Measurements from ENCODE around the gene TTC3.

The TTC3 gene

GRCh38 chr21:37172646-37173045, 99.6 kb downstream of the TTC3 start:
- Mint-ChIP-seq H3K27me3 (no peaks in the 10 kb centered on the region), H3K36me3 (peaks cover 25% of the 10 kb centered on the region), H3K9me3 (ENCODE audit: low read depth) (no peaks in the 10 kb centered on the region), H3K4me3 (no peak overlapping the region), H3K4me1 (ENCODE audit: low read depth) (no peaks in the 10 kb centered on the region), H3K27ac (no peak overlapping the region)

- Mint-ChIP-seq H3K9me3 (ENCODE audit: low read depth) (peaks cover 5% of the 10 kb centered on the region), H3K4me3 (no peak overlapping the region), H3K4me1 (ENCODE audit: low read depth) (no peaks in the 10 kb centered on the region), H3K27me3 (no peaks in the 10 kb centered on the region), H3K36me3 (peaks cover 38% of the 10 kb centered on the region), H3K27ac (no peak overlapping the region)
Measured at GRCh38 chr21:37176716-37177115, 103.7 kb downstream of the TTC3 start.

- peaks cover 31% of the 10 kb centered on the region for H3K36me3 Mint-ChIP-seq
- no peaks in the 10 kb centered on the region for H3K4me1 Mint-ChIP-seq (ENCODE audit: low read depth)
- H3K4me3 Mint-ChIP-seq = no peak overlapping the region
- peaks cover 5% of the 10 kb centered on the region for H3K9me3 Mint-ChIP-seq (ENCODE audit: low read depth)
- H3K27ac Mint-ChIP-seq = no peak overlapping the region
- no peaks in the 10 kb centered on the region for H3K27me3 Mint-ChIP-seq
Measured at GRCh38 chr21:37181059-37181458, 108.0 kb downstream of the TTC3 start.

GRCh38 chr21:37182222-37182621, 109.2 kb downstream of the TTC3 start:
- H3K27ac Mint-ChIP-seq = no peak overlapping the region
- peaks cover 28% of the 10 kb centered on the region for H3K36me3 Mint-ChIP-seq
- no peaks in the 10 kb centered on the region for H3K4me1 Mint-ChIP-seq (ENCODE audit: low read depth)
- no peaks in the 10 kb centered on the region for H3K27me3 Mint-ChIP-seq
- peaks cover 5% of the 10 kb centered on the region for H3K9me3 Mint-ChIP-seq (ENCODE audit: low read depth)
- H3K4me3 Mint-ChIP-seq = no peak overlapping the region

- Mint-ChIP-seq H3K4me1 (ENCODE audit: low read depth) (no peaks in the 10 kb centered on the region), H3K27me3 (no peaks in the 10 kb centered on the region), H3K9me3 (ENCODE audit: low read depth) (peaks cover 5% of the 10 kb centered on the region), H3K27ac (no peak overlapping the region), H3K36me3 (peaks cover 21% of the 10 kb centered on the region), H3K4me3 (no peak overlapping the region)
Measured at GRCh38 chr21:37183749-37184148, 110.7 kb downstream of the TTC3 start.

GRCh38 chr21:37184784-37185593, 111.9 kb downstream of the TTC3 start:
- H3K4me3 Mint-ChIP-seq = no peak overlapping the region
- H3K27me3 Mint-ChIP-seq = no peaks in the 10 kb centered on the region
- H3K27ac Mint-ChIP-seq = no peak overlapping the region
- H3K36me3 Mint-ChIP-seq = peaks cover 15% of the 10 kb centered on the region
- peaks cover 2% of the 10 kb centered on the region for H3K9me3 Mint-ChIP-seq (ENCODE audit: low read depth)
- no peaks in the 10 kb centered on the region for H3K4me1 Mint-ChIP-seq (ENCODE audit: low read depth)

GRCh38 chr21:37186983-37187382, 113.9 kb downstream of the TTC3 start:
- H3K36me3 Mint-ChIP-seq = peaks cover 19% of the 10 kb centered on the region
- peak overlapping the region; percentile 46 for H3K27ac Mint-ChIP-seq
- H3K4me3 Mint-ChIP-seq = no peak overlapping the region
- H3K4me1 Mint-ChIP-seq (ENCODE audit: low read depth) = no peaks in the 10 kb centered on the region
- H3K9me3 Mint-ChIP-seq (ENCODE audit: low read depth) = no peaks in the 10 kb centered on the region
- H3K27me3 Mint-ChIP-seq = no peaks in the 10 kb centered on the region

- H3K36me3 Mint-ChIP-seq = peaks cover 22% of the 10 kb centered on the region
- no peak overlapping the region for H3K27ac Mint-ChIP-seq
Measured at GRCh38 chr21:37188825-37189224, 115.8 kb downstream of the TTC3 start.

GRCh38 chr21:37192019-37192418, 119.0 kb downstream of the TTC3 start:
- H3K27me3 Mint-ChIP-seq = no peaks in the 10 kb centered on the region

More at GRCh38 chr21:37188825-37189224, 115.8 kb downstream of the TTC3 start:
- H3K27me3 Mint-ChIP-seq = no peaks in the 10 kb centered on the region
- H3K9me3 Mint-ChIP-seq (ENCODE audit: low read depth) = no peaks in the 10 kb centered on the region
- H3K4me3 Mint-ChIP-seq = no peak overlapping the region
- H3K4me1 Mint-ChIP-seq (ENCODE audit: low read depth) = no peaks in the 10 kb centered on the region

GRCh38 chr21:37193006-37193405, 120.0 kb downstream of the TTC3 start:
- Mint-ChIP-seq H3K27ac (no peak overlapping the region), H3K4me1 (ENCODE audit: low read depth) (no peaks in the 10 kb centered on the region), H3K27me3 (no peaks in the 10 kb centered on the region), H3K4me3 (no peak overlapping the region), H3K36me3 (peaks cover 24% of the 10 kb centered on the region), H3K9me3 (ENCODE audit: low read depth) (no peaks in the 10 kb centered on the region)

More at GRCh38 chr21:37192019-37192418, 119.0 kb downstream of the TTC3 start:
- Mint-ChIP-seq H3K36me3 (peaks cover 24% of the 10 kb centered on the region), H3K4me1 (ENCODE audit: low read depth) (no peaks in the 10 kb centered on the region), H3K27ac (no peak overlapping the region), H3K9me3 (ENCODE audit: low read depth) (no peaks in the 10 kb centered on the region), H3K4me3 (no peak overlapping the region)

- Mint-ChIP-seq H3K4me3 (no peak overlapping the region), H3K27ac (no peak overlapping the region), H3K9me3 (ENCODE audit: low read depth) (no peaks in the 10 kb centered on the region)
Measured at GRCh38 chr21:37193676-37194075, 120.6 kb downstream of the TTC3 start.

GRCh38 chr21:37195059-37195458, 122.0 kb downstream of the TTC3 start:
- no peaks in the 10 kb centered on the region for H3K27me3 Mint-ChIP-seq
- no peaks in the 10 kb centered on the region for H3K9me3 Mint-ChIP-seq (ENCODE audit: low read depth)
- no peak overlapping the region for H3K27ac Mint-ChIP-seq
- H3K4me3 Mint-ChIP-seq = no peak overlapping the region
- no peaks in the 10 kb centered on the region for H3K4me1 Mint-ChIP-seq (ENCODE audit: low read depth)
- H3K36me3 Mint-ChIP-seq = peaks cover 23% of the 10 kb centered on the region

More at GRCh38 chr21:37193676-37194075, 120.6 kb downstream of the TTC3 start:
- H3K4me1 Mint-ChIP-seq (ENCODE audit: low read depth) = no peaks in the 10 kb centered on the region
- no peaks in the 10 kb centered on the region for H3K27me3 Mint-ChIP-seq
- peaks cover 23% of the 10 kb centered on the region for H3K36me3 Mint-ChIP-seq

GRCh38 chr21:37195610-37196009, 122.6 kb downstream of the TTC3 start:
- Mint-ChIP-seq H3K36me3 (peaks cover 21% of the 10 kb centered on the region), H3K4me3 (no peak overlapping the region), H3K9me3 (ENCODE audit: low read depth) (no peaks in the 10 kb centered on the region), H3K27me3 (no peaks in the 10 kb centered on the region), H3K4me1 (ENCODE audit: low read depth) (no peaks in the 10 kb centered on the region), H3K27ac (no peak overlapping the region)

GRCh38 chr21:37196847-37197246, 123.8 kb downstream of the TTC3 start:
- no peaks in the 10 kb centered on the region for H3K4me1 Mint-ChIP-seq (ENCODE audit: low read depth)
- H3K27me3 Mint-ChIP-seq = no peaks in the 10 kb centered on the region
- no peaks in the 10 kb centered on the region for H3K9me3 Mint-ChIP-seq (ENCODE audit: low read depth)
- H3K27ac Mint-ChIP-seq = no peak overlapping the region
- no peak overlapping the region for H3K4me3 Mint-ChIP-seq
- peaks cover 18% of the 10 kb centered on the region for H3K36me3 Mint-ChIP-seq

GRCh38 chr21:37197746-37198145, 124.7 kb downstream of the TTC3 start:
- H3K36me3 Mint-ChIP-seq = peaks cover 20% of the 10 kb centered on the region
- no peaks in the 10 kb centered on the region for H3K27me3 Mint-ChIP-seq
- no peak overlapping the region for H3K27ac Mint-ChIP-seq

More at GRCh38 chr21:37197746-37198145, 124.7 kb downstream of the TTC3 start:
- Mint-ChIP-seq H3K4me1 (ENCODE audit: low read depth) (no peaks in the 10 kb centered on the region), H3K4me3 (no peak overlapping the region), H3K9me3 (ENCODE audit: low read depth) (no peaks in the 10 kb centered on the region)

Data from activated naive CD8-positive, alpha-beta T cell (primary cell).